K562 (cell line): Measurements from ENCODE around the gene C1orf94.

Experiments
- HDAC6 ChIP-seq: IDR thresholded peaks from 2 replicates; pipeline ENCODE4 v1.6.1; 2012; ENCODE audit warnings: low read depth, mild to moderate bottlenecking, control low read depth, inconsistent platforms, low read length, moderate library complexity
- SREBF2 ChIP-seq: sonication (generic); formaldehyde crosslinking; IDR thresholded peaks from 2 replicates; pipeline ENCODE4 v1.4.0; 2020; ENCODE audit warnings: mild to moderate bottlenecking, missing genetic modification reagents

DNA sequence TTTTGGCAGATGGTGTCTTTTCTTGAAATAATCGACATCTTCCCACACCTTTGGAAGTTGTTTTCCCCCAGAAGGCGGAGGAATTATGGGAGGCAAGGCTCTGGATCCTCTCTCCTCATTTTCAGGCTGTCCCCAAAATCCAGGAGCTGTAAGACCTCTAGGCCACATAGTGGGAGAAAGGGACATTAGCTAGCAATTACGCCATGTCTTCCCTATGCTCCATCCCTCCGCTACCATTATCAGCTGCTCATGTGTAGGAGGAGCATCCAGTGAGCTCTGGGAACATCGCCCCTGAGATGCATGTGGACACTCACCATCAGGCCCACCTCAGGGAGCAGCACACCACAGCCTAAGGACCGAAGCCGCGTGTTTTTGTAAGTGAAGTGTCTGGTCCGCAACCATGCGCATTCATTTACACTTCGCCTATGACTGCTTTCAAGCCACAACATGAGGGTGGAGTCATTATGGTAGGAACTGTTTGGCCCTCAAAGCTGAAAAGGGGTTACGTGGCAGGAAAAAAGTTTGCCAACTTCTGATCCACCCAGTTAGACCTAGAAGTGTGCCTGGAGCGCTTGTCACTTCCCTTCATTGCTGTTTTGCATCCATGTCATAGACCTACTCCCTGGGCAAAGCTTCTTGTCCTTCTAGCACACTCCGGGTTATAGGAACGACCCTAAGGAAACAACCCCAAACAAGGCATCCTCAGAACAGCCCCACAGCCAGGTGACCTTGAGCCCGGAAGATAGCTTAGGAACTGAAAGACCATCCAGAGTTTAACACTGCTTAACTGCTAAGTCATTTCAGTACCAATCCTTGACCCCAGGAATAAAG is 85.5 kb downstream of the C1orf94 start:
- no peak for TF ChIP-seq HDAC6
- no peak for TF ChIP-seq SREBF2 (CRISPR knock-in tag)
